Activated naive CD4-positive, alpha-beta T cell treated with anti-CD3 and anti-CD28 coated beads, Interleukin-2, amount 10 ng/mL, durations not matched to agents 5 hours and 36 hours (primary cell): Measurements from ENCODE around the gene PHPT1. TPM values are rescaled to one million over a fixed set of nuclear protein-coding genes. Genes with fewer than 3 reads are reported as not detected.

Experiments
- microRNA-seq: library from miRNA; unstranded; fragments of <30 nt; microRNA quantifications from one replicate; pipeline ENCODE4 v1.2.0, GENCODE V29; 2022; ENCODE audit warnings: borderline microRNAs expressed, borderline replicate concordance
- total RNA-seq, 2 experiments: library from RNA; stranded (reverse); gene quantifications; one replicate each; pipeline ENCODE4 v1.2.3, GENCODE V29; 2021

Gene PHPT1
- 10 to 100 TPM; 86.7 to 87.5 TPM for total RNA-seq

GRCh38 chr9:136849038-136849959, at the start of gene PHPT1:
Gene PHPT1, plus strand, starts transcription at chr9:136849409. Its CDS starts 22 bp downstream, at chr9:136849431.

GRCh38 chr9:136807281-136808074, 41.7 kb upstream of the PHPT1 start, which contains the start of gene RABL6:
Gene RABL6, plus strand, starts transcription at chr9:136807948. Its CDS starts 249 bp downstream, at chr9:136808197.

GRCh38 chr9:136842380-136842948, 6.7 kb upstream of the PHPT1 start, which contains the start of gene AJM1:
Gene AJM1, plus strand, starts transcription at chr9:136842478. Its CDS starts 1,937 bp downstream, at chr9:136844415.

GRCh38 chr9:136851941-136852663, 2.9 kb downstream of the PHPT1 start, which contains the start of gene MAMDC4:
Gene MAMDC4, plus strand, starts transcription at chr9:136852346. Its CDS starts 71 bp downstream, at chr9:136852417.

GRCh38 chr9:136885950-136886578, 36.9 kb downstream of the PHPT1 start, which contains the start of gene TRAF2:
Gene TRAF2, plus strand, starts transcription at chr9:136886516. Its CDS starts 12,225 bp downstream, at chr9:136898741.

Small RNAs within 50 kb of the gene (microRNA-seq; reads per million reads assigned to microRNA genes)
- not detected for gene MIR4292
- 1.0 reads per million for gene MIR4479

Other genes with a start within 250 kb of the PHPT1 start
- under 1 TPM; 0.41 to 0.63 TPM for gene EGFL7, start 186.5 kb upstream of the PHPT1 start, total RNA-seq
- gene AGPAT2, start 162.0 kb upstream of the PHPT1 start, total RNA-seq: 10 to 100 TPM; 16.8 to 17.8 TPM
- gene DIPK1B, start 136.8 kb upstream of the PHPT1 start, total RNA-seq: under 1 TPM; 0.10 to 0.23 TPM
- gene LCN10, start 106.5 kb upstream of the PHPT1 start, total RNA-seq: under 1 TPM in 1 of 2 experiments, not detected in 1; 0.08 TPM
- gene LCN6, start 100.9 kb upstream of the PHPT1 start, total RNA-seq: not detected
- gene LCN8, start 91.2 kb upstream of the PHPT1 start, total RNA-seq: not detected
- gene LCN15, start 84.9 kb upstream of the PHPT1 start, total RNA-seq: not detected
- 10 to 100 TPM; 33.4 to 35.3 TPM for gene TMEM141, start 58.1 kb upstream of the PHPT1 start, total RNA-seq
- under 1 TPM; 0.46 to 0.76 TPM for gene CCDC183, start 53.1 kb upstream of the PHPT1 start, total RNA-seq
- 10 to 100 TPM; 89.0 to 92.1 TPM for gene RABL6, start 41.5 kb upstream of the PHPT1 start, total RNA-seq
- 1 to 10 TPM; 5.6 to 5.9 TPM for gene AJM1, start 6.9 kb upstream of the PHPT1 start, total RNA-seq
- gene MAMDC4, start 2.9 kb downstream of the PHPT1 start, total RNA-seq: 10 to 100 TPM; 13.4 to 14.6 TPM
- gene EDF1, start 16.9 kb downstream of the PHPT1 start, total RNA-seq: 100 to 1,000 TPM; 316 to 330 TPM
- gene TRAF2, start 37.1 kb downstream of the PHPT1 start, total RNA-seq: 10 to 100 TPM; 35.4 to 41.7 TPM
- gene FBXW5, start 95.3 kb downstream of the PHPT1 start, total RNA-seq: 100 to 1,000 TPM; 104 to 108 TPM
- 1 to 10 TPM in 1 of 2 experiments, under 1 TPM in 1; 0.98 to 1.2 TPM for gene C8G, start 95.8 kb downstream of the PHPT1 start, total RNA-seq
- gene LCN12, start 102.9 kb downstream of the PHPT1 start, total RNA-seq: 1 to 10 TPM; 2.4 to 2.8 TPM
- gene PTGDS, start 128.1 kb downstream of the PHPT1 start, total RNA-seq: 10 to 100 TPM; 13.2 to 17.8 TPM
- gene LCNL1, start 133.6 kb downstream of the PHPT1 start, total RNA-seq: under 1 TPM; 0.58 to 0.60 TPM
- 10 to 100 TPM; 69.6 to 74.6 TPM for gene PAXX, start 143.0 kb downstream of the PHPT1 start, total RNA-seq
- 1 to 10 TPM; 4.5 to 4.6 TPM for gene CLIC3, start 147.2 kb downstream of the PHPT1 start, total RNA-seq
- 10 to 100 TPM; 41.1 to 42.6 TPM for gene ABCA2, start 178.8 kb downstream of the PHPT1 start, total RNA-seq
- gene FUT7, start 182.7 kb downstream of the PHPT1 start, total RNA-seq: 1 to 10 TPM; 1.7 to 2.4 TPM
- 10 to 100 TPM; 79.2 to 82.7 TPM for gene NPDC1, start 196.8 kb downstream of the PHPT1 start, total RNA-seq
- under 1 TPM; 0.25 to 0.36 TPM for gene ENTPD2, start 204.7 kb downstream of the PHPT1 start, total RNA-seq
- gene SAPCD2, start 221.1 kb downstream of the PHPT1 start, total RNA-seq: 10 to 100 TPM; 24.5 to 25.2 TPM
- 10 to 100 TPM; 38.3 to 40.2 TPM for gene UAP1L1, start 228.1 kb downstream of the PHPT1 start, total RNA-seq
- gene MAN1B1, start 237.6 kb downstream of the PHPT1 start, total RNA-seq: 10 to 100 TPM; 56.7 to 57.8 TPM